Measurements from ENCODE around the gene MSH2.
"Not testable (repeated sequence)": the region's sequence is repeated elsewhere in the genome, so short reads cannot be mapped to it uniquely, and the experiment has no call there.

Gene MSH2

DNA sequence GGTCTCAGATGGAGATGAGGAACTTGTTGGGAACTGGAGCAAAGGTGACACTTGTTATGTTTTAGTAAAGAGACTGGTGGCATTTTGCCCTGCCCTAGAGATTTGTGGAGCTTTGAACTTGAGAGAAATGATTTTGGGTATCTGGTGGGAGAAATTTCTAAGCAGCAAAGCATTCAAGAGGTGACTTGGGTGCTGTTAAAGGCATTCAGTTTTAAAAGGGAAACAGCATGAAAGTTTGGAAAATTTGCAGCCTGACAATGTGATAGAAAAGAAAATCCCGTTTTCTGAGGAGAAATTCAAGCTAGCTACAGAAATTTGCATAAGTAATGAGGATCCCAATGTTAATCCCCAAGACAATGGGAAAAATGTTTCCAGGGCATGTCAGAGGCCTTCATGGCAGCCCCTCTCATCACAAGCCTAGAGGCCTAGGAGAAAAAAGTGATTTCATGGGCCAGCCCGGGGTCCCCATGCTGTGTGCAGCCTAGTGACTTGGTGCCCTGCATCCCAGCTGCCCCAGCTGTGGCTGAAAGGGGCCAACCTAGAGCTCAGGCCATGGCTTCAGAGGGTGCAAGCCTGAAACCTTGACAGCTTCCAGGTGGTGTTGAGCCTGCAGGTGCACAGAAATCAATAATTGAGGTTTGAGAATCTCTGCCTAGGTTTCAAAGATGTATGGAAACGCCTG, 3.8 kb downstream of the MSH2 start:
- not testable (repeated sequence) for DNase-seq (ENCODE audit: low read depth in 2 of 3, low spot score in 2 of 3)

GRCh38 chr2:47407976-47408375, 5.0 kb downstream of the MSH2 start:
- DNase-seq (ENCODE audit: low read depth in 2 of 3, low spot score in 2 of 3) = not testable (repeated sequence)

- no peak for DNase-seq (ENCODE audit: low read depth in 2 of 3, low spot score in 2 of 3)
These were observed 11.9 kb downstream of the MSH2 start for GRCh38 chr2:47414682-47415458.

DNA sequence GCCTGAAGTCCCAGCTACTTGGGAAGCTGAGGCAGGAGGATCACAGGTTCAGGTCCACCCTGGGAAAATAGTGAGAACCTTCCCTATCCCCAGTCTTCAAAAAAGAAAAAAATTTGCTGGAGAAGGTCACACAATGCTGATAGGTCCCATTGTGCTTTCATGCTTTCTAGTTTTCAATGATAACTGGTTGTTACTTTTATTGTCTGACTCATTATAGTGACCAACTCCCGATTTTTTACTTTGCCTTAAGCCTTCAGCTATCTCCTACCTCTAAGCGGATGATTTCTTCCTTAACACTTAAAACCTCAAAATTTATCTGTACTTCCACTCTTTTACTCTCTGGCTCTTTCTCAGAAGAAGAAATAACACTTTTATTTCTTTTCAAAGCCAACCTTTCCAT, 17.3 kb downstream of the MSH2 start:
- no peak for DNase-seq (ENCODE audit: low read depth in 2 of 3, low spot score in 2 of 3)

GRCh38 chr2:47420683-47421082, 17.7 kb downstream of the MSH2 start:
- DNase-seq (ENCODE audit: low read depth in 2 of 3, low spot score in 2 of 3) = not testable (repeated sequence)

- no peak for DNase-seq (ENCODE audit: low read depth in 2 of 3, low spot score in 2 of 3)
These were observed 19.1 kb downstream of the MSH2 start for GRCh38 chr2:47422016-47422415.

DNA sequence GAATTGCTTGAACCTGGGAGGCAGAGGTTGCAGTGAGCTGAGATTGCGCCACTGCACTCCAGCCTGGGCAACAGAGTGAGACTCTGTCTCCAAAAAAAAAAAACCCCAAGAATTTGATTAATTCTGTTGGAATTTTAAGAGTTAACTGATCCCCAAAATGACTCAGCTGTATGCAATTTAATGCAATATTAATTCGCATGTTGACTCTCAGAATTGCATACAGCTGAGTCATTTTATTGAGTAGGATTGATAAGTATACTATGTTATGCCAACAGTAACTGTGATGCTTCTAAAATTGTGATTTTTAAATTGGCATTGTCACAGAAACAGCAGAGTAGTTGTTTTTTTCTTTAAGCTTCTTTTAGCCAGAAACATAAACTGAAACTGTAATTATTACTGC, 19.6 kb downstream of the MSH2 start:
- no peak for DNase-seq (ENCODE audit: low read depth in 2 of 3, low spot score in 2 of 3)

DNA sequence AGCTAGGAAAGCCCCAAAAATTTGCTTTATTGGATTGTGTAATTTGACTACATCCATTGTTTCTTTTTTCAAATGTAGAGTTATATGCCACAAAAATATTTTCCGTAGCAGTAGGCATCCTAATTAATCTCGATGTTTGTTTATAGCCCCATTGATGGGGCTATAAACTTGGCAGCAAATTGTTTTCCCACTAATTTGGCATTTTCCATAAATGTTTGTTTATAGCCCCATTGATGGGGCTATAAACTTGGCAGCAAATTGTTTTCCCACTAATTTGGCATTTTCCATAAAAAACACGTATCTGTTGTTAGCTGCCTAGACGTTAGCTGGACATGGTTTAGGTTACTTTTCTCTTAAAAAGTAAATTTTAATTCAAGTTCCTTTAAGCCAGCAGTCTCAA, 23.8 kb downstream of the MSH2 start:
- no peak for DNase-seq (ENCODE audit: low read depth in 2 of 3, low spot score in 2 of 3)

DNA sequence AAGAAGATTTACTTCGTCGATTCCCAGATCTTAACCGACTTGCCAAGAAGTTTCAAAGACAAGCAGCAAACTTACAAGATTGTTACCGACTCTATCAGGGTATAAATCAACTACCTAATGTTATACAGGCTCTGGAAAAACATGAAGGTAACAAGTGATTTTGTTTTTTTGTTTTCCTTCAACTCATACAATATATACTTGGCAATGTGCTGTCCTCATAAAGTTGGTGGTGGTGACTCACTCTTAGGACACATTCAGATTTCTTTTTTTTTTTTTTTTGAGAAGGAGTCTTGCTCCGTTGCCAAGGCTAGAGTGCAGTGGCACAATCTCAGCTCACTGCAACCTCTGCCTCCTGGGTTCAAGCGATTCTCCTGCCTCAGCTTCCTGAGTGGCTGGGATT, 26.8 kb downstream of the MSH2 start:
- no peak for DNase-seq (ENCODE audit: low read depth in 2 of 3, low spot score in 2 of 3)

DNA sequence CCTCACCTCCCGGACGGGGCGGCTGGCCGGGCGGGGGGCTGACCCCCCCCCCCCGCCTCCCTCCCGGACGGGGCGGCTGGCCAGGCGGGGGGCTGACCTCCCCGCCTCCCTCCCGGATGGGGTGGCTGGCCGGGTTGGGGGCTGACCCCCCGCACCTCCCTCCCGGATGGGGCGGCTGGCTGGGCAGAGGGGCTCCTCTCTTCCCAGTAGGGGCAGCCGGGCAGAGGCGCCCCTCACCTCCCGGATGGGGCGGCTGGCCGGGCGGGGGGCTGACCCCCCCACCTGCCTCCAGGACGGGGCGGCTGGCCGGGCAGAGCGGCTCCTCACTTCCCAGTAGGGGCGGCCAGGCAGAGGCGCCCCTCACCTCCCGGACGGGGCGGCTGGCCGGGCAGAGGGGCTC, 30.1 kb downstream of the MSH2 start:
- not testable (repeated sequence) for DNase-seq (ENCODE audit: low read depth in 2 of 3, low spot score in 2 of 3)

GRCh38 chr2:47433445-47433844, 30.5 kb downstream of the MSH2 start:
- not testable (repeated sequence) for DNase-seq (ENCODE audit: low read depth in 2 of 3, low spot score in 2 of 3)

GRCh38 chr2:47437287-47437686, 34.3 kb downstream of the MSH2 start:
- no peak for DNase-seq (ENCODE audit: low read depth in 2 of 3, low spot score in 2 of 3)

GRCh38 chr2:47438106-47438505, 35.1 kb downstream of the MSH2 start:
- no peak for DNase-seq (ENCODE audit: low read depth in 2 of 3, low spot score in 2 of 3)

- DNase-seq (ENCODE audit: low read depth in 2 of 3, low spot score in 2 of 3) = no peak
These were observed 35.8 kb downstream of the MSH2 start for GRCh38 chr2:47438783-47439182.

GRCh38 chr2:47451790-47452189, 48.8 kb downstream of the MSH2 start:
- DNase-seq (ENCODE audit: low read depth in 2 of 3, low spot score in 2 of 3) = no peak

DNA sequence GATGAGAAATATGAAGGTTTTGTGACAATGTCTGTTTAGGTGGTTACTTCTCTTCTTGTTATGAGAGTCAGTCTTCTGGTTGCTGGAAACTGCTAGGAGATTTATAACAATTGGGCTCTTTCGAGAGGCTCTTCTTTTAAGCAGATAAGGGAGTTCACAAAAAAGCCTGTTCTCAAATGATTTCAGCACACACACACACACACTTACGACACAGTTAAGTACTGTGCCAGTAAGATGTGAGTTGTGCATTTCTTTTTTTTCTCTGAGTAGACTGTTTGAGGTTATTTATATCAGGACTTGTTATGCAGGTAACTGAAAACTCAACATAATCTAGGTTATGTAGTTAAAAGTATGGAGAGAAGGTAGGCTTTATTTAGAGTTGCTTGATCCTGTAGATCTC, 49.8 kb downstream of the MSH2 start:
- DNase-seq (ENCODE audit: low read depth in 2 of 3, low spot score in 2 of 3) = no peak

- not testable (repeated sequence) for DNase-seq (ENCODE audit: low read depth in 2 of 3, low spot score in 2 of 3)
These were observed 51.9 kb downstream of the MSH2 start for GRCh38 chr2:47454818-47455217.

GRCh38 chr2:47455411-47455810, 52.5 kb downstream of the MSH2 start:
- no peak for DNase-seq (ENCODE audit: low read depth in 2 of 3, low spot score in 2 of 3)

DNA sequence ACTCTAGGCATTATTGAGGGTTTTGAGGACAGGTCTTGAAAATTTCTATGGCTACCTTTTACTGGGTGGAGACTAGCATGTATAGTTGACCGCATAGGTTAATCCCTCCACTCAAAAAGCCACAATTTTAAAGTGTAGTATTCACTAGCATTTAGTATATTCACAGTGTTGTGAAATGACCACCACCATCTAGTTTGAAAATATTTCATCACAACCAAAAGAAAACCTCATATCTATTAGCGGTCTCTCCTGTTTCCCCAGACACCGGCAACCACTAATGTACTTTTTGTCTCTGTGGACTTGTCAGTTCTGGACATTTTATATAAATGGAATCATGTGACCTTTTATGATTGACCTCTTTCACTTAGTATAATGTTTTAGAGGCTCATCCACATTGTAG, 53.9 kb downstream of the MSH2 start:
- DNase-seq (ENCODE audit: low read depth in 2 of 3, low spot score in 2 of 3) = no peak

- no peak for DNase-seq (ENCODE audit: low read depth in 2 of 3, low spot score in 2 of 3)
These were observed 54.3 kb downstream of the MSH2 start for GRCh38 chr2:47457268-47457667.

- no peak for DNase-seq (ENCODE audit: low read depth in 2 of 3, low spot score in 2 of 3)
These were observed 56.1 kb downstream of the MSH2 start for GRCh38 chr2:47459021-47459420.

DNA sequence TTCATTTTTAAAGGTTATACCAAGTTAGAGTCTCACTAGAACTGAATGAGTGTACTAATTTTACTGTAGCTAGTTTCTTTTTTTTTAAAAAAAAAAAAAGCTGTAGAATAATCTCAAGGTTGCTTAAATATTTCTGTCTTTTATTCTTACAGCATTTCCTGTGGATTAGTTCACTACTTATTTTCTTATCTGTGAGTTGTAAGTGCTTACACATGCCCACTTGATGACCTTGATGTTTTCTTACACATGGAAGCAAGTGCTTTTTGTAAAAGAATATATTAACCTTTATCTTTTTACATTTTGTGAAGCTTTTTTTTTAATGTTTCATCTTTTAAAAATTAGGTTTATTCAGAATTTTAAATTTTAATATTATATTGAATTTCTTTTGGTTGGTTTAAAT, 57.8 kb downstream of the MSH2 start:
- no peak for DNase-seq (ENCODE audit: low read depth in 2 of 3, low spot score in 2 of 3)
